ENCODE data around the gene ICA1. TPM values are rescaled to one million over a fixed set of nuclear protein-coding genes. Genes with fewer than 3 reads are reported as not detected.

ICA1 gene
- polyA plus RNA-seq, 2 of the 4 experiments (the other 2 are of a cell fraction), result 0.66 to 2.0 TPM

GRCh38 chr7:8155836-8156235 lies 106.1 kb downstream of the ICA1 start:
- ChIA-PET CTCF (no interaction called here), POLR2A (no interaction called here)
- H3K27ac ChIP-seq, result no peak overlapping the region

GRCh38 chr7:8154272-8154671 lies 107.7 kb downstream of the ICA1 start:
- DNase-seq (ENCODE audit: low read depth in 1 of 2, low spot score in 1 of 2), result no peak
- ChIA-PET POLR2A (no interaction called here), CTCF (no interaction called here)
- Histone ChIP-seq H3K4me3 (no peak overlapping the region), H3K4me1 (no peaks in the 10 kb centered on the region), H3K27ac (no peak overlapping the region), H3K4me2 (no peak overlapping the region), H3K9me3 (no peaks in the 10 kb centered on the region)
- TF ChIP-seq RNF2 (IDR thresholded peaks at IDR 0.05; ENCODE audit: borderline replicate concordance, low read depth) (no peak), NPAS2 (CRISPR knock-in tag; IDR thresholded peaks at IDR 0.05; ENCODE audit: borderline replicate concordance) (no peak), CBX8 (IDR thresholded peaks at IDR 0.05) (no peak), MAFK (IDR thresholded peaks at IDR 0.05; ENCODE audit: partially characterized antibody) (no peak), SMC3 (IDR thresholded peaks at IDR 0.05) (no peak), CHD2 (IDR thresholded peaks at IDR 0.05; ENCODE audit: low read length, partially characterized antibody) (no peak), POLR2A (IDR thresholded peaks at IDR 0.05; ENCODE audit: low read length) (no peak), ZFP36 (IDR thresholded peaks at IDR 0.05; ENCODE audit: borderline replicate concordance, partially characterized antibody) (no peak), KDM5A (IDR thresholded peaks at IDR 0.05) (no peak), ZNF302 (CRISPR knock-in tag; IDR thresholded peaks at IDR 0.05) (no peak), TFCP2L1 (CRISPR knock-in tag; IDR thresholded peaks at IDR 0.05) (no peak), JUN (IDR thresholded peaks at IDR 0.05) (no peak), KDM1A (IDR thresholded peaks at IDR 0.05; ENCODE audit: low read depth) (no peak), RFX5 (IDR thresholded peaks at IDR 0.05) (no peak), RCOR1 (IDR thresholded peaks at IDR 0.05; ENCODE audit: low read depth, low read length) (no peak), USF2 (IDR thresholded peaks at IDR 0.05) (no peak), HMGXB4 (CRISPR knock-in tag; IDR thresholded peaks at IDR 0.05; ENCODE audit: borderline replicate concordance) (no peak), CEBPB (IDR thresholded peaks at IDR 0.05) (no peak), REST (IDR thresholded peaks at IDR 0.05) (no peak)
- no peak for ATAC-seq
- FAIRE-seq, result no peak
- 3% methylated on average over 2 of the region's 2 CpGs for WGBS (ENCODE audit: missing lambda C conversion rate)

More at GRCh38 chr7:8155836-8156235, 106.1 kb downstream of the ICA1 start:
- WGBS (ENCODE audit: missing lambda C conversion rate), result 58% methylated on average over 4 of the region's 4 CpGs
- ATAC-seq (no peak), DNase-seq (ENCODE audit: low read depth in 1 of 2, low spot score in 1 of 2) (no peak), FAIRE-seq (no peak)
- Histone ChIP-seq H3K4me3 (no peak overlapping the region), H3K9me3 (no peaks in the 10 kb centered on the region), H3K4me2 (no peak overlapping the region), H3K4me1 (no peaks in the 10 kb centered on the region)
- TF ChIP-seq HDAC2 (IDR thresholded peaks at IDR 0.05), result no peak
- TF ChIP-seq ATOH8 (CRISPR knock-in tag; IDR thresholded peaks at IDR 0.05; ENCODE audit: low read depth), result no peak
- TF ChIP-seq POLR2AphosphoS2 (conservative IDR thresholded peaks at IDR 0.05; ENCODE audit: low read length), result no peak
